ENCODE measurements around the gene MBNL1. TPM values are rescaled to one million over a fixed set of nuclear protein-coding genes. Genes with fewer than 3 reads are reported as not detected.

Gene MBNL1
- total RNA-seq, 4 donors from 2014 or later: 190 to 279 (median 216) TPM

DNA sequence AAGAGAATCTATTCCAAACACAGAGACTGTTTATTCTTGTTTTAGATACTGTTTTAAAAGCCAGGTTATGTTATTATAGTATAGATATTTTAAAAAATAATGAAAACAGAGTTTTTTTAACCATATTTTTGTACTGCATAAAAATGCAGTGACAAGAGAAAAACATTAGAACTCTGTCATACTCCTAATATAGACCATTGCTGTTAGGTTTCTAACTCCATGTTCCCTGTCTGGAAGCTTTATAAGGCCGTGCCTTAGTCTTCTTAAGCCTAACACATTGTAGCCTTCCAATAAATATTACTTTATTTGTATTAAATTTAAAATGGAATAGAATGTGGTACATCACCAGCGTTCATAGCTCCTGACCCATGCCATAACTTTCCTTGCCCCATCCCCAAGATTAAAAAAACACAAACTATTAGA lies 53.2 kb downstream of the MBNL1 start:
- H3K4me3 ChIP-seq (replicated peaks in 1 of 3): no peak overlapping the region
- H3K27ac ChIP-seq: no peak overlapping the region
- TF ChIP-seq POLR2A (IDR thresholded peaks at IDR 0.05) (no peak), CTCF (IDR thresholded peaks at IDR 0.05) (no peak)

DNA sequence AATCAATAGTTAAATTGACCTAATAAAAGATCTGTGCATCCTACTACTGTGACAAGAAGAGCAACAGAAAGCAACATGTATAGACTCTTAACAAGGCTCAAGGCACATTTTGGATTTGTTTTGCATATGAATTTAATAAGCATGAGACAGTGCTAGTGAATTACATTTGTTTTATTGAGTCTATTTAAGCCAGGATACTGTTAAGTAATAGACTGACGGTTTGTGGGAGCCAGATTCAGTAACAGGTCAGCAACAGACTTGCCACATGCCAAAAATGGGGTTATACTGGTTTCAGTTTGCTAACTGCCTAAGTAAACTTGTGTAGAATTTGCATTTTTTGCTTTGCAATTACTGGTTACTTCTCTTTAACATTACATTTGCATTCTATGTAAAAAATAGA lies 54.0 kb downstream of the MBNL1 start:
- Histone ChIP-seq H3K27ac (no peak overlapping the region), H3K4me3 (replicated peaks in 1 of 3) (no peak overlapping the region), H3K27me3 (no peaks in the 10 kb centered on the region), H3K9me3 (no peaks in the 10 kb centered on the region), H3K4me1 (peaks cover 12 to 24% of the 10 kb centered on the region in 2 donors), H3K36me3 (no peaks in the 10 kb centered on the region)
- intact Hi-C loops (cut with DNase I): no loop called here
- no peak for DNase-seq
- 45 to 68% methylated on average over 1 of the region's 1 CpG for WGBS, 2 donors
- TF ChIP-seq CTCF (IDR thresholded peaks at IDR 0.05) (no peak), POLR2A (IDR thresholded peaks at IDR 0.05) (no peak)

More for the DNA sequence above, 53.2 kb downstream of the MBNL1 start:
- no peak for DNase-seq
- intact Hi-C loops (cut with DNase I): no loop called here
- no peaks in the 10 kb centered on the region for H3K27me3 ChIP-seq
- H3K4me1 ChIP-seq: peaks cover 13 to 24% of the 10 kb centered on the region in 2 donors
- H3K9me3 ChIP-seq: no peaks in the 10 kb centered on the region
- no peaks in the 10 kb centered on the region for H3K36me3 ChIP-seq
- WGBS, 2 donors: 93 to 94% methylated on average over 2 of the region's 2 CpGs

DNA sequence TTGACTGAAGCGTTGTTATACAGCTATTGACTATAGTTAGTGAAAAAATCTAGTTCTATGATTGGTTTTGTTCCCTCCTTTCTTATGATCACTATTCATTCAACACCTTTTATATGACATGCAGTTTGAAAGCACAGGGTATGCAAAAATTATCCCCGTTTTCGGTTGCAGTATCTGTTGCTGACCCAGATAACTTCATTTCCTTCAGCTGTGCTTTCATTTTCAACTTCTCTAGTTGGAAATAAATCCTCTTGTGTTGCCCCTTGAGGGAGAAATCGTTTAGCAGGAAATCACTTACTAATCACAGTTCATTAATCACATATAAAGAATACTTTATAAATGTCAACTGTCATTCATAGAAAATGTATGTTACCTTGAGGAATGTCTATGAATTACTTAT lies 55.1 kb downstream of the MBNL1 start:
- intact Hi-C loops (cut with DNase I): no loop called here
- Histone ChIP-seq H3K4me3 (replicated peaks in 1 of 3) (no peak overlapping the region), H3K27me3 (no peaks in the 10 kb centered on the region), H3K4me1 (peaks cover 5 to 22% of the 10 kb centered on the region in 2 donors), H3K9me3 (no peaks in the 10 kb centered on the region), H3K36me3 (no peaks in the 10 kb centered on the region), H3K27ac (peak overlapping the region in 1 of 3 donors; percentile 24)
- no peak for DNase-seq
- no peak for TF ChIP-seq CTCF (IDR thresholded peaks at IDR 0.05)
- no peak for TF ChIP-seq POLR2A (IDR thresholded peaks at IDR 0.05)
- 71 to 72% methylated on average over 4 of the region's 4 CpGs for WGBS, 2 donors

DNA sequence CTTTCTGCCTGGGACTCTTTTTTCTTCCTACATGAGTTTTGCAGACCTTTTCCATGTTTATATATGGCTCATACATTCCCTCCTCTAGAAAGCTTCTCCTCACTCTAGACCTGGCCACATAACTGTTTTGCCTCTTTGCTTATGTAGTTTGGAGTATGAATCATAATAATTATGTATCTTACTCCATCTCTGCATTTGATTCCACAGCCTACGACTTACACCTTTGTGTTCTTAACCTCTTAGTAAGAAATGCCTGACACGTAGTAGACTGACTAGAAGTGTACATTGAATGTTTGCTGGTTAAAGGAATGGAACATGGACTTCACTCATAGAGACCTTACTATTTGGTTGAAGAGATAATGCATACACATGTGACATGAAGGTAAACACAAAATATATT lies 56.4 kb downstream of the MBNL1 start:
- peaks cover 0 to 26% of the 10 kb centered on the region in 2 donors for H3K4me1 ChIP-seq
- intact Hi-C loops (cut with DNase I): no loop called here

GRCh38 chr3:152327203-152327602 lies 58.5 kb downstream of the MBNL1 start:
- no peak for TF ChIP-seq CTCF (IDR thresholded peaks at IDR 0.05)
- TF ChIP-seq POLR2A (IDR thresholded peaks at IDR 0.05): no peak
- no peak for DNase-seq
- H3K27me3 ChIP-seq: no peaks in the 10 kb centered on the region
- no peaks in the 10 kb centered on the region for H3K36me3 ChIP-seq
- H3K9me3 ChIP-seq: no peaks in the 10 kb centered on the region
- WGBS, 2 donors: 98 to 100% methylated on average over 2 of the region's 2 CpGs
- intact Hi-C loops (cut with DNase I): no loop called here
- H3K4me1 ChIP-seq: peaks cover 0 to 17% of the 10 kb centered on the region in 2 donors
- H3K27ac ChIP-seq: no peak overlapping the region
- no peak overlapping the region for H3K4me3 ChIP-seq (replicated peaks in 1 of 3)

More for the DNA sequence above, 56.4 kb downstream of the MBNL1 start:
- DNase-seq: no peak
- Histone ChIP-seq H3K36me3 (no peaks in the 10 kb centered on the region), H3K27ac (no peak overlapping the region), H3K9me3 (no peaks in the 10 kb centered on the region), H3K4me3 (replicated peaks in 1 of 3) (no peak overlapping the region), H3K27me3 (no peaks in the 10 kb centered on the region)
- TF ChIP-seq CTCF (IDR thresholded peaks at IDR 0.05): no peak
- no peak for TF ChIP-seq POLR2A (IDR thresholded peaks at IDR 0.05)
- 97% methylated on average over 2 of the region's 2 CpGs for WGBS, 2 donors
